SK-N-SH (cell line): ENCODE results near the gene BDKRB2. TPM values are rescaled to one million over a fixed set of nuclear protein-coding genes. Genes with fewer than 3 reads are reported as not detected.

Experiments
- CTCF ChIA-PET: fragments of 300-600, 350-600 bp; formaldehyde crosslinking; extraction: SDS; loops from one replicate; lab custom pipeline; 2021; lab: Yijun Ruan, JAX
- POLR2A ChIA-PET: fragments of 350-600 bp; sonication (Branson Sonifier 250); formaldehyde crosslinking; extraction: SDS; loops from one replicate; lab custom pipeline; 2020; ENCODE audit warnings: antibody characterized with exemption, inconsistent platforms; lab: Yijun Ruan, JAX
- DNase-seq: peaks from one replicate; pipeline ENCODE4 v3.0.0; 2012
- H2AFZ ChIP-seq: fragments of 200-600 bp; sonication (generic); 2 replicates; pipeline ENCODE4 v1.8.1; 2016; ENCODE audit warnings: antibody characterized with exemption, mild to moderate bottlenecking, low read depth
- H3F3A ChIP-seq: fragments of 200-600 bp; sonication (generic); replicated peaks from 2 replicates; pipeline ENCODE3; 2016; ENCODE audit warnings: antibody characterized with exemption, mild to moderate bottlenecking; ENCODE audit not compliant: insufficient read depth
- H3K27ac ChIP-seq, 2 experiments: fragments of 200-500 bp in 1 of 2; fragments of 200-600 bp in 1 of 2; sonication (Bioruptor generic) in 1 of 2; sonication (generic), shearing (Covaris generic) in 1 of 2; 2 replicates each; pipeline versions ENCODE4 v1.5.1 to v1.6.1; 2014 to 2016; ENCODE audit warnings: low read depth in 2 of 2, inconsistent platforms in 1 of 2, low read length in 1 of 2, mild to moderate bottlenecking in 1 of 2, mixed read lengths in 1 of 2
- H3K27me3 ChIP-seq: fragments of 200-600 bp; sonication (generic), shearing (Covaris generic); 2 replicates; pipeline ENCODE4 v1.6.1; 2016; ENCODE audit warnings: mixed run types; ENCODE audit not compliant: insufficient read depth
- H3K36me3 ChIP-seq, 2 experiments: fragments of 200-500 bp in 1 of 2; fragments of 200-600 bp in 1 of 2; sonication (Bioruptor generic) in 1 of 2; sonication (generic) in 1 of 2; replicated peaks in 1 of 2; 2 replicates each; pipeline versions ENCODE3 to v1.5.1; 2014 to 2016; ENCODE audit warnings: low read length in 1 of 2, mild to moderate bottlenecking in 1 of 2; ENCODE audit not compliant: insufficient read depth in 2 of 2, control insufficient read depth in 1 of 2
- H3K4me1 ChIP-seq, 2 experiments: fragments of 200-500 bp in 1 of 2; fragments of 200-600 bp in 1 of 2; sonication (Bioruptor generic) in 1 of 2; sonication (generic), shearing (Covaris generic) in 1 of 2; 2 replicates each; pipeline versions ENCODE4 v1.5.1 to v1.6.1; 2014 to 2016; ENCODE audit warnings: low read depth in 1 of 2, low read length in 1 of 2, mixed run types in 1 of 2; ENCODE audit not compliant: insufficient read depth in 2 of 2, control insufficient read depth in 1 of 2
- H3K4me2 ChIP-seq: fragments of 200-600 bp; sonication (generic), shearing (Covaris generic); 2 replicates; pipeline ENCODE4 v1.6.1; 2017; ENCODE audit warnings: mixed run types
- H3K4me3 ChIP-seq, 2 experiments: fragments of 200-500 bp in 1 of 2; fragments of 200-600 bp in 1 of 2; sonication (Bioruptor generic) in 1 of 2; sonication (generic), shearing (Covaris generic) in 1 of 2; 2 replicates each; pipeline versions ENCODE4 v1.5.1 to v1.8.1; 2014 to 2016; ENCODE audit warnings: low read depth in 2 of 2, inconsistent platforms in 1 of 2, low read length in 1 of 2, mild to moderate bottlenecking in 1 of 2, mixed read lengths in 1 of 2, moderate library complexity in 1 of 2
- H3K79me2 ChIP-seq: fragments of 200-600 bp; sonication (generic); 2 replicates; pipeline ENCODE4 v1.8.1; 2017; ENCODE audit warnings: mild to moderate bottlenecking; ENCODE audit not compliant: insufficient read depth
- H3K9ac ChIP-seq: fragments of 200-600 bp; sonication (generic); 2 replicates; pipeline ENCODE4 v1.6.1; 2017; ENCODE audit warnings: mixed run types
- H3K9me2 ChIP-seq: fragments of 200-600 bp; sonication (generic); 2 replicates; pipeline ENCODE4 v1.6.1; 2017; ENCODE audit warnings: mixed run types
- H3K9me3 ChIP-seq: fragments of 200-600 bp; sonication (generic); 2 replicates; pipeline ENCODE4 v1.6.1; 2017; ENCODE audit warnings: mixed run types, mild to moderate bottlenecking, moderate library complexity
- H4K20me1 ChIP-seq: fragments of 200-600 bp; sonication (generic); 2 replicates; pipeline ENCODE4 v1.6.1; 2017; ENCODE audit warnings: mild to moderate bottlenecking, mixed run types; ENCODE audit not compliant: insufficient read depth
- CHD2 ChIP-seq: fragments of 150-350 bp; IDR thresholded peaks from 2 replicates; pipeline ENCODE4 v1.6.1; 2018; ENCODE audit warnings: low read length; ENCODE audit not compliant: partially characterized antibody
- CTCF ChIP-seq: fragments of 200-600 bp; sonication (generic); IDR thresholded peaks from 2 replicates; pipeline ENCODE4 v1.6.1; 2017; ENCODE audit warnings: antibody characterized with exemption, mild to moderate bottlenecking, moderate library complexity
- EZH2phosphoT487 ChIP-seq: fragments of 200-600 bp; sonication (generic); IDR thresholded peaks from 2 replicates; pipeline ENCODE4 v1.6.1; 2017; ENCODE audit warnings: low read depth, mixed run types, mild to moderate bottlenecking, antibody characterized with exemption, moderate library complexity, borderline replicate concordance
- FOSL2 ChIP-seq: IDR thresholded peaks from 2 replicates; pipeline ENCODE4 v1.4.0; 2012; ENCODE audit warnings: low read depth, mild to moderate bottlenecking, moderate library complexity, borderline replicate concordance
- FOXM1 ChIP-seq: IDR thresholded peaks from 2 replicates; pipeline ENCODE4 v1.4.0; 2012; ENCODE audit warnings: low read depth, mild to moderate bottlenecking
- JUND ChIP-seq: IDR thresholded peaks from 2 replicates; pipeline ENCODE4 v1.4.0; 2012
- MEF2A ChIP-seq: IDR thresholded peaks from 2 replicates; pipeline ENCODE4 v1.4.0; 2012; ENCODE audit warnings: low read depth, borderline replicate concordance
- POLR2AphosphoS5 ChIP-seq: IDR thresholded peaks from 2 replicates; pipeline ENCODE4 v1.6.1; 2012; ENCODE audit warnings: low read depth, low read length
- RCOR1 ChIP-seq: fragments of 150-350 bp; IDR thresholded peaks from 2 replicates; pipeline ENCODE4 v1.6.1; 2017; ENCODE audit warnings: antibody characterized with exemption, low read length
- REST ChIP-seq: IDR thresholded peaks from 2 replicates; pipeline ENCODE4 v1.6.1; 2012; ENCODE audit warnings: mild to moderate bottlenecking, low read depth, low read length, moderate library complexity
- SMC3 ChIP-seq: IDR thresholded peaks from 2 replicates; pipeline ENCODE4 v1.6.1; 2012; ENCODE audit warnings: low read depth, low read length, improper control_type of control experiment
- TAF1 ChIP-seq: IDR thresholded peaks from 2 replicates; pipeline ENCODE4 v1.6.1; 2012; ENCODE audit warnings: low read depth, mild to moderate bottlenecking, low read length, moderate library complexity, borderline replicate concordance
- TEAD4 ChIP-seq: IDR thresholded peaks from 2 replicates; pipeline ENCODE4 v1.4.0; 2012; ENCODE audit warnings: mild to moderate bottlenecking, borderline replicate concordance; ENCODE audit not compliant: insufficient read depth
- USF1 ChIP-seq: IDR thresholded peaks from 2 replicates; pipeline ENCODE4 v1.4.0; 2012; ENCODE audit warnings: low read depth, borderline replicate concordance
- YY1 ChIP-seq: IDR thresholded peaks from 2 replicates; pipeline ENCODE4 v1.4.0; 2012; ENCODE audit warnings: low read depth, mild to moderate bottlenecking
- ZBTB33 ChIP-seq: IDR thresholded peaks from 2 replicates; pipeline ENCODE4 v1.4.0; 2012; ENCODE audit warnings: low read depth, borderline replicate concordance
- WGBS: methylation state at CpG from one replicate; pipeline ENCODE4 v1.1.6; 2017; ENCODE audit warnings: low lambda C conversion rate; 5-methylcytosine and 5-hydroxymethylcytosine counted together
- polyA plus RNA-seq, 3 experiments: library from polyadenylated mRNA; depleted of rRNA; stranded (reverse); fragments of >200 nt; gene quantifications; 2 replicates each; pipeline ENCODE4 v1.2.3, GENCODE V29; 2012

BDKRB2 gene
- polyA plus RNA-seq, 1 of the 3 experiments (the other 2 are of a cell fraction) = 4.8 TPM

- Histone ChIP-seq H3K4me3 (no peak overlapping the region), H3F3A (no peaks in the 10 kb centered on the region), H3K36me3 (peaks cover 0 to 7% of the 10 kb centered on the region in 2 experiments), H3K9me2 (no peaks in the 10 kb centered on the region), H3K4me2 (no peak overlapping the region), H3K79me2 (0 out of 2 replicates have a peak, but pooled peaks cover 2% of the 10 kb centered on the region), H3K9me3 (peaks cover 14% of the 10 kb centered on the region), H4K20me1 (no peaks in the 10 kb centered on the region), H3K27me3 (no peaks in the 10 kb centered on the region), H2AFZ (no peak overlapping the region), H3K27ac (no peak overlapping the region), H3K4me1 (peaks cover 0 to 20% of the 10 kb centered on the region in 2 experiments; a peak in 1 of 4 replicates), H3K9ac (no peak overlapping the region)
- ChIA-PET POLR2A (no interaction called here), CTCF (interaction anchor here (0.8 to 3.9 kb wide), 4 partner anchors 48 to 158 kb away, joined by 3 to 19 read pairs (median 6); no protein-coding TSS in a partner anchor)
- TF ChIP-seq REST = no peak
- no peak for TF ChIP-seq EZH2phosphoT487
- no peak for TF ChIP-seq MEF2A
- no peak for TF ChIP-seq TAF1
- TF ChIP-seq RCOR1 = no peak
- TF ChIP-seq CTCF = no peak
- no peak for TF ChIP-seq YY1
- no peak for TF ChIP-seq FOSL2
- no peak for TF ChIP-seq JUND
- TF ChIP-seq CHD2 = no peak
- no peak for TF ChIP-seq ZBTB33
- no peak for TF ChIP-seq SMC3
- TF ChIP-seq USF1 = no peak
- TF ChIP-seq FOXM1 = no peak
- TF ChIP-seq TEAD4 = no peak
- TF ChIP-seq POLR2AphosphoS5 = no peak
- WGBS = 97% methylated on average over 4 of the region's 4 CpGs
- DNase-seq = no peak
Observed at GRCh38 chr14:96214793-96215192, 10.2 kb downstream of the BDKRB2 start.
